LNCAP (cell line): ENCODE measurements around the gene POLA1.

Experiments used
- CTCF ChIP-seq: fragments of 450-650 bp; IDR thresholded peaks from 2 replicates; pipeline ENCODE4 v1.5.1; 2017; ENCODE audit warnings: mild to moderate bottlenecking

POLA1 gene

DNA sequence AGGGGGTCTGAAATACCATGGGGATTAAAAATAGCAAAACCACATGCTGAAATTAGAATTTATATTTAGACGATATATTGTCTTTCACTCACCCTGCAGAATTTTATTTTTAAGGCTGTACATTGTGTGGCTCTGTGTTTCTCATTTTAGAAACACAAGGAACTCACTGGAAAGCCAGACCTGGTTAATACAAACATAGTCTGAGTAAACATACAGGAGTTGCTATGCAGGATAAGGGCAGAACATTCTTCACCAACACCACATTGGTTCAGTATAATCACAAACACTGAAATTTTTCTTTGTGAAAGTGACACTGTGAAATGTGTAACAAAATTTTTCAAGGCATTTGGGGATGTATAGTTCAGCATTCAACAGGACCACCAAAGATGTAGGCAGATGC lies 206.5 kb downstream of the POLA1 start:
- no peak for TF ChIP-seq CTCF

DNA sequence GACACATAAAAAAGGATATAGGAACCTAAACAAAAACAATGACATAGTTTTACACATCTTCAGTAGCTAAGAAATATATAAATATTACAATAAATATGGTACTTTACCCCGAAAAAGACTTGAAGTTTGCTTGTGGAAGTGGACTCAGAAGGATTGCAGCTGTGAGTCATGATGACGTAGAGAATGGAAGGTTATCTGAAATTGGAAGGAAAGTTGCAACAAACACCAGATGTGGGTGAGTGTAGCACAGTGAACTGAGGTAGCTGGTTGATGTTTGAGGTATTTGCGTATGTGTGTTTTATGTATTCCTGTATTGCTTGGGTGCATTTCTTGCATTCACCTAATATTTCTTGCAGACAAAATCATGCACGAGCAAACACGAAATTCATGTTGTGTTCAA lies 209.1 kb downstream of the POLA1 start:
- no peak for TF ChIP-seq CTCF

DNA sequence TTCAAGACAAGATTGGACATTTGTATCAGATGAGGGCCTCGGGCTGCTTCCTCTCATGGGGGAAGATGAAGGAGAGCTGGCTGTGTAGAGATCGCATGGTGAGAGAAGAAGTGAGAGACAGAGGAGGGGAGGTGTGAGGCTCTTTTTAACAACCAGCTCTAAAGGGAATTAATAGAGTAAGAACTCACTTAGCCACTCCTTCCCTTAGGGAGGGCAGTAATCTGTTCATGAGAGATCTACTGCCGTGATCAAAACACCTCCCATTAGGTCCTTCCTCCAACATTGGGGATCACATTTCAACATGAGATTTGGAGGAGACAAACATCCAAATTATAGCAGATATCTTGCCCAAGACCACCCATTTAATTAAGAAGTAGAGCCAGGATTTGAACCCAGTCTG lies 225.0 kb downstream of the POLA1 start:
- TF ChIP-seq CTCF: no peak

GRCh38 chrX:24920769-24921168 lies 227.1 kb downstream of the POLA1 start:
- no peak for TF ChIP-seq CTCF

GRCh38 chrX:24925430-24925829 lies 231.7 kb downstream of the POLA1 start:
- no peak for TF ChIP-seq CTCF

DNA sequence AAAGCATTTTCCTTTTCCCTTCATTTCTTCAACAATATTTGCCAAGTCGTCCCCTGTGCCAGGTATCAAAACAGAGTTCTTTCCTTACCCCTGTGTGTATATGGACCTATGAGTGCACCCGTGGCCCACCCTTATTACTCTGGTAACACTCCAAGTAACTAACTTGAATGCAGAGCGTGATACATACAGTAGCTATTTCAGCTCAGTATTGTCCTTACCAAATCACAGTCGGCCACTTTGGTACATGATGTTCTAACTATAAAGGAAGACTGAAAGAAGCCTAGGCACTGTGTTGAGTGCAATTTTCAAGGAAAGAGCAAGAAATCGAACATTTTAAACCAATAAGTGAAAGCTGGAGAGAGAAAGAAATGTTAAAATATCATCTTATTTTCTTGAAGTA lies 233.7 kb downstream of the POLA1 start:
- TF ChIP-seq CTCF: no peak

DNA sequence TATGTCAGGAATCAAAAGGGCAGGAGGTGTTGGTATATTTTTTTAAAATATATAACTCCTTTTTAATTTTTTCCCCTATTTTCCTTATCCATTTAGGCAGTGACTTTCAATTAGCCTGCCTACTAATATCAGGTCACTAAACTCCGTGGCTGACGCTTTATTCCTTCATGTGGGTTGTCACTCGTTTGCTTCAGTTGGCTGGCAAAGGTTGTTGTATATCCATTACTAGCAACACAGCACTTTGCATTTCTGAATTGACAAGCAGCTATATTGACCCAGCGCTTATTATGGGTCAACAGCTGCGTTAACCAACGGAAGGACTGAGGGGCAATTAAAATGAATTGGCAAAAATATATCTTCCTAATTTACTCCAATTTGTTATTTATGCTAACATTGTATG lies 234.4 kb downstream of the POLA1 start:
- TF ChIP-seq CTCF: no peak

- TF ChIP-seq CTCF: no peak
Observed at GRCh38 chrX:24934279-24934678, 240.6 kb downstream of the POLA1 start.
